Measurements from ENCODE around the gene ENAH. TPM values are rescaled to one million over a fixed set of nuclear protein-coding genes. Genes with fewer than 3 reads are reported as not detected.

The ENAH gene
- polyA plus RNA-seq, 1 of the 3 experiments (the other 2 are of a cell fraction): 48.9 TPM

GRCh38 chr1:225691861-225692516, 39.1 kb upstream of the ENAH start:
- Histone ChIP-seq H4K20me1 (ENCODE audit: insufficient read depth) (no peaks in the 10 kb centered on the region), H3K9me3 (no peaks in the 10 kb centered on the region), H2AFZ (ENCODE audit: low read depth) (no peak overlapping the region), H3K27ac (ENCODE audit: low read depth in 2 of 2, low read length in 1 of 2) (peak overlapping the region in 1 of 2 experiments; percentile 16; a peak in 1 of 4 replicates), H3K4me3 (ENCODE audit: low read depth in 2 of 2, low read length in 1 of 2) (no peak overlapping the region), H3K9ac (no peak overlapping the region), H3K4me1 (ENCODE audit: control insufficient read depth in 1 of 2, insufficient read depth in 2 of 2, low read depth in 1 of 2, low read length in 1 of 2) (peaks cover 0 to 8% of the 10 kb centered on the region in 2 experiments; a peak in 2 of 4 replicates), H3K79me2 (ENCODE audit: insufficient read depth) (no peaks in the 10 kb centered on the region), H3K9me2 (no peaks in the 10 kb centered on the region), H3K27me3 (ENCODE audit: insufficient read depth) (no peaks in the 10 kb centered on the region), H3K36me3 (replicated peaks in 1 of 2; ENCODE audit: control insufficient read depth in 1 of 2, insufficient read depth in 2 of 2, low read length in 1 of 2) (no peaks in the 10 kb centered on the region), H3K4me2 (no peak overlapping the region), H3F3A (replicated peaks; ENCODE audit: insufficient read depth) (no peaks in the 10 kb centered on the region)
- no peak for DNase-seq
- WGBS (ENCODE audit: low lambda C conversion rate): 85% methylated on average over 4 of the region's 4 CpGs
- TF ChIP-seq NFIC (IDR thresholded peaks at IDR 0.05; ENCODE audit: borderline replicate concordance) (peak; percentile 25; the same call in 1 of the 2 replicates), CHD2 (IDR thresholded peaks at IDR 0.05; ENCODE audit: low read length, partially characterized antibody) (no peak), TCF12 (IDR thresholded peaks at IDR 0.05) (peak; percentile 54), YY1 (IDR thresholded peaks at IDR 0.05; ENCODE audit: low read depth) (no peak), ZBTB33 (IDR thresholded peaks at IDR 0.05; ENCODE audit: borderline replicate concordance, low read depth) (no peak), TEAD4 (IDR thresholded peaks at IDR 0.05; ENCODE audit: borderline replicate concordance, insufficient read depth) (peak; percentile 58; the same call in 1 of the 2 replicates), FOSL2 (IDR thresholded peaks at IDR 0.05; ENCODE audit: borderline replicate concordance, low read depth) (no peak), MAX (IDR thresholded peaks at IDR 0.05; ENCODE audit: low read depth) (no peak), GABPA (IDR thresholded peaks at IDR 0.05; ENCODE audit: low read depth) (no peak), TAF1 (IDR thresholded peaks at IDR 0.05; ENCODE audit: borderline replicate concordance, low read depth, low read length) (no peak), USF1 (IDR thresholded peaks at IDR 0.05; ENCODE audit: borderline replicate concordance, low read depth) (no peak), EP300 (IDR thresholded peaks at IDR 0.05; ENCODE audit: borderline replicate concordance in 1 of 2, low read depth in 1 of 2, low read length in 1 of 2) (peak in 1 of 2 experiments; percentile 33; a peak in 1 of 4 replicates), RXRA (IDR thresholded peaks at IDR 0.05; ENCODE audit: borderline replicate concordance, low read depth) (no peak)
- POLR2A ChIA-PET: no interaction called here
- CTCF ChIA-PET: interaction anchor here (1.7 kb wide), 1 partner anchor 80 kb away, joined by 4 read pairs; no protein-coding TSS in a partner anchor

- TF ChIP-seq YY1 (IDR thresholded peaks at IDR 0.05; ENCODE audit: low read depth) (no peak), MXI1 (IDR thresholded peaks at IDR 0.05; ENCODE audit: low read depth, low read length) (no peak), NFIC (IDR thresholded peaks at IDR 0.05; ENCODE audit: borderline replicate concordance) (no peak)
- no peak overlapping the region for H3K4me2 ChIP-seq
- no peak for DNase-seq
- H3K79me2 ChIP-seq (ENCODE audit: insufficient read depth): no peaks in the 10 kb centered on the region
- CTCF ChIA-PET: interaction anchor here (1.7 kb wide), 1 partner anchor 81 kb away, joined by 4 read pairs; no protein-coding TSS in a partner anchor
- peak overlapping the region in 1 of 2 experiments; percentile 16; a peak in 1 of 4 replicates for H3K27ac ChIP-seq (ENCODE audit: low read depth in 2 of 2, low read length in 1 of 2)
- H2AFZ ChIP-seq (ENCODE audit: low read depth): no peak overlapping the region
- H3K4me3 ChIP-seq (ENCODE audit: low read depth in 2 of 2, low read length in 1 of 2): no peak overlapping the region
- H3F3A ChIP-seq (replicated peaks; ENCODE audit: insufficient read depth): no peaks in the 10 kb centered on the region
- H3K9ac ChIP-seq: no peak overlapping the region
- 69% methylated on average over 2 of the region's 2 CpGs for WGBS (ENCODE audit: low lambda C conversion rate)
- H3K9me2 ChIP-seq: no peaks in the 10 kb centered on the region
- no peaks in the 10 kb centered on the region for H3K9me3 ChIP-seq
- H3K36me3 ChIP-seq (replicated peaks in 1 of 2; ENCODE audit: control insufficient read depth in 1 of 2, insufficient read depth in 2 of 2, low read length in 1 of 2): no peaks in the 10 kb centered on the region
- POLR2A ChIA-PET: no interaction called here
- no peaks in the 10 kb centered on the region for H4K20me1 ChIP-seq (ENCODE audit: insufficient read depth)
- peaks cover 0 to 8% of the 10 kb centered on the region in 2 experiments; a peak in 2 of 4 replicates for H3K4me1 ChIP-seq (ENCODE audit: control insufficient read depth in 1 of 2, insufficient read depth in 2 of 2, low read depth in 1 of 2, low read length in 1 of 2)
- no peaks in the 10 kb centered on the region for H3K27me3 ChIP-seq (ENCODE audit: insufficient read depth)
Measured at GRCh38 chr1:225691377-225691776, 38.5 kb upstream of the ENAH start.
